Measurements from ENCODE around the gene OIP5. TPM values are rescaled to one million over a fixed set of nuclear protein-coding genes. Genes with fewer than 3 reads are reported as not detected.

OIP5 gene
- total RNA-seq (2022) (2.9 and 5.7 TPM in 2 replicates), Bru-seq, nascent RNA (percentile 37 among the genes with signal in this experiment), BruChase-seq, experiment 1, labeled RNA remaining after a 6-hour chase (percentile 31 among the genes with signal in this experiment), BruChase-seq, experiment 2, labeled RNA remaining after a 2-hour chase (percentile 35 among the genes with signal in this experiment)
- long read RNA-seq, transcript OIP5-201 (5 exons, 1,236 nt): major isoform, 8 of 11 reads
- long read RNA-seq, partial matches to known transcripts: 0 of 11 reads
- long read RNA-seq, other reads (novel, unspliced or antisense): 2 of 11 reads

- H3K27me3 Mint-ChIP-seq (ENCODE audit: insufficient read depth, unreplicated experiment): no peaks in the 10 kb centered on the region
- peak; percentile 65 for TF ChIP-seq CTCF (IDR thresholded peaks at IDR 0.05; ENCODE audit: unreplicated experiment)
- peak; percentile 100 for DNase-seq (ENCODE audit: unreplicated experiment)
- H3K36me3 Mint-ChIP-seq (ENCODE audit: insufficient read depth, unreplicated experiment): peaks cover 14% of the 10 kb centered on the region
- H3K27ac Mint-ChIP-seq (ENCODE audit: low read depth, unreplicated experiment): peak within 1 kb of the TSS; percentile 93
- POLR2A ChIA-PET: interaction anchor here (0.5 to 3.8 kb wide), 25 partner anchors 9 to 459 kb away, joined by 3 to 27 read pairs (median 4); partner anchors contain the start of genes CHP1, EXD1 and INO80
- intact Hi-C loops (cut with micrococcal nuclease): loop anchor here (1.0 to 10.0 kb wide), 5 partner anchors 45 to 430 kb away; partner anchors contain the start of genes CHAC1, CHP1 and INO80
- peaks cover 8% of the 10 kb centered on the region for H3K4me1 Mint-ChIP-seq (ENCODE audit: insufficient read depth, unreplicated experiment)
- H3K9me3 Mint-ChIP-seq (ENCODE audit: unreplicated experiment): no peaks in the 10 kb centered on the region
- peak within 1 kb of the TSS; percentile 98 for H3K4me3 Mint-ChIP-seq (ENCODE audit: unreplicated experiment)
- CTCF ChIA-PET: interaction anchor here (0.6 to 1.3 kb wide), 13 partner anchors 9 to 465 kb away, joined by 3 to 6 read pairs (median 3); no protein-coding TSS in a partner anchor
- BruUV-seq (replicated peaks): TSS peak; percentile 59
Observed at GRCh38 chr15:41332194-41333025, at the start of gene OIP5, which contains the start of gene NUSAP1. Gene OIP5, minus strand, starts transcription at chr15:41332591. Its CDS starts 30 bp downstream, at chr15:41332561. Gene NUSAP1, plus strand, starts transcription at chr15:41332881. Its CDS starts 77 bp downstream, at chr15:41332958.

- no peak for TF ChIP-seq CTCF (IDR thresholded peaks at IDR 0.05; ENCODE audit: unreplicated experiment)
- Mint-ChIP-seq H3K4me3 (ENCODE audit: unreplicated experiment) (no peak overlapping the region), H3K27me3 (ENCODE audit: insufficient read depth, unreplicated experiment) (no peaks in the 10 kb centered on the region), H3K27ac (ENCODE audit: low read depth, unreplicated experiment) (no peak overlapping the region), H3K9me3 (ENCODE audit: unreplicated experiment) (no peaks in the 10 kb centered on the region), H3K36me3 (ENCODE audit: insufficient read depth, unreplicated experiment) (peaks cover 52% of the 10 kb centered on the region), H3K4me1 (ENCODE audit: insufficient read depth, unreplicated experiment) (no peaks in the 10 kb centered on the region)
- peak; percentile 11 for DNase-seq (ENCODE audit: unreplicated experiment)
- ChIA-PET CTCF (no interaction called here), POLR2A (no interaction called here)
- BruUV-seq (replicated peaks): no TSS peak
- intact Hi-C loops (cut with micrococcal nuclease): no loop called here
Observed at GRCh38 chr15:41377978-41378377, 45.6 kb upstream of the OIP5 start.

- no peak for TF ChIP-seq CTCF (IDR thresholded peaks at IDR 0.05; ENCODE audit: unreplicated experiment)
- ChIA-PET CTCF (no interaction called here), POLR2A (interaction anchor here (0.5 kb wide), 1 partner anchor 61 kb away, joined by 5 read pairs; no protein-coding TSS in a partner anchor)
- Mint-ChIP-seq H3K36me3 (ENCODE audit: insufficient read depth, unreplicated experiment) (peaks cover 38% of the 10 kb centered on the region), H3K27ac (ENCODE audit: low read depth, unreplicated experiment) (no peak overlapping the region), H3K4me3 (ENCODE audit: unreplicated experiment) (no peak overlapping the region), H3K27me3 (ENCODE audit: insufficient read depth, unreplicated experiment) (no peaks in the 10 kb centered on the region), H3K9me3 (ENCODE audit: unreplicated experiment) (no peaks in the 10 kb centered on the region), H3K4me1 (ENCODE audit: insufficient read depth, unreplicated experiment) (no peaks in the 10 kb centered on the region)
- DNase-seq (ENCODE audit: unreplicated experiment): no peak
- intact Hi-C loops (cut with micrococcal nuclease): no loop called here
- no TSS peak for BruUV-seq (replicated peaks)
Observed at GRCh38 chr15:41367418-41367817, 35.0 kb upstream of the OIP5 start.

GRCh38 chr15:41354371-41354770 is 22.0 kb upstream of the OIP5 start:
- CTCF ChIA-PET: no interaction called here

More at GRCh38 chr15:41354371-41354770, 22.0 kb upstream of the OIP5 start:
- Mint-ChIP-seq H3K27ac (ENCODE audit: low read depth, unreplicated experiment) (no peak overlapping the region), H3K4me1 (ENCODE audit: insufficient read depth, unreplicated experiment) (no peaks in the 10 kb centered on the region), H3K4me3 (ENCODE audit: unreplicated experiment) (no peak overlapping the region), H3K9me3 (ENCODE audit: unreplicated experiment) (no peaks in the 10 kb centered on the region), H3K36me3 (ENCODE audit: insufficient read depth, unreplicated experiment) (peaks cover 35% of the 10 kb centered on the region), H3K27me3 (ENCODE audit: insufficient read depth, unreplicated experiment) (no peaks in the 10 kb centered on the region)
- POLR2A ChIA-PET: interaction anchor here (0.6 to 0.8 kb wide), 2 partner anchors 267 to 607 kb away, joined by 4 read pairs; no protein-coding TSS in a partner anchor
- no peak for TF ChIP-seq CTCF (IDR thresholded peaks at IDR 0.05; ENCODE audit: unreplicated experiment)
- no peak for DNase-seq (ENCODE audit: unreplicated experiment)
- intact Hi-C loops (cut with micrococcal nuclease): no loop called here
- BruUV-seq (replicated peaks): no TSS peak

Measured in MCF 10A (cell line).